Thoracic aorta (tissue), 2 donors: ENCODE measurements around the gene CHD1. TPM values are rescaled to one million over a fixed set of nuclear protein-coding genes. Genes with fewer than 3 reads are reported as not detected.
A peak's percentile ranks its signal among the peaks of the same experiment; 100 is the strongest.

Experiments used
- ATAC-seq: fragments of 150-250 bp; one replicate; pipeline ENCODE4 v1.8.0; 2017; ENCODE audit warnings: low read depth; ENCODE audit not compliant: insufficient number of reproducible peaks, low FRiP score
- DNase-seq: peaks from one replicate; pipeline ENCODE4 v3.0.0-alpha.2; 2020; ENCODE audit warnings: low spot score
- H3K27ac ChIP-seq, 2 donors: fragments of 200-600 bp; sonication (generic); 1 replicate in 1 of 2; 2 replicates in 1 of 2; pipeline ENCODE4 v1.5.1; 2016; ENCODE audit warnings: mild to moderate bottlenecking in 2 of 2, moderate library complexity in 2 of 2
- H3K27me3 ChIP-seq: fragments of 200-600 bp; sonication (generic); replicated peaks from 2 replicates; pipeline ENCODE4 v1.6.0; 2016; ENCODE audit warnings: mild to moderate bottlenecking; ENCODE audit not compliant: insufficient read depth
- H3K36me3 ChIP-seq: fragments of 200-600 bp; sonication (generic); one replicate; pipeline ENCODE4 v1.5.1; 2016
- H3K4me1 ChIP-seq, 2 donors: fragments of 200-600 bp; sonication (generic); 1 replicate in 1 of 2; 2 replicates in 1 of 2; pipeline versions ENCODE4 v1.5.1 to v1.6.0; 2016; ENCODE audit warnings: low read depth in 2 of 2, mild to moderate bottlenecking in 1 of 2; ENCODE audit not compliant: control insufficient read depth in 1 of 2
- H3K4me3 ChIP-seq: fragments of 200-600 bp; sonication (generic); 2 replicates; pipeline ENCODE4 v1.5.1; 2016; ENCODE audit warnings: mild to moderate bottlenecking
- H3K9me3 ChIP-seq: fragments of 200-600 bp; sonication (generic); 2 replicates; pipeline ENCODE4 v1.5.1; 2016
- CTCF ChIP-seq: fragments of 200-600 bp; sonication (generic); IDR thresholded peaks from one replicate; pipeline ENCODE4 v1.5.1; 2019; ENCODE audit warnings: antibody characterized with exemption
- total RNA-seq, 2 donors: library from RNA; depleted of rRNA; stranded (reverse); fragments of >200 nt; gene quantifications; one replicate each; pipeline versions ENCODE4 v1.1.0 to v1.2.3, GENCODE V29; 2016

The CHD1 gene
- total RNA-seq, result 100 to 1,000 TPM in 1 of 2 donors, 10 to 100 TPM in 1; 17.7 to 108 TPM

GRCh38 chr5:98928873-98929709 is at the start of gene CHD1:
Gene CHD1 (minus strand): TSS chr5:98929007. CDS start chr5:98926386, 2,621 bp downstream.
- Histone ChIP-seq H3K27ac (peak within 1 kb of the TSS; percentile 100), H3K9me3 (no peaks in the 10 kb centered on the region), H3K4me1 (peaks cover 16 to 42% of the 10 kb centered on the region in 2 donors), H3K27me3 (no peaks in the 10 kb centered on the region), H3K4me3 (peak within 1 kb of the TSS; percentile 97), H3K36me3 (no peaks in the 10 kb centered on the region)
- DNase-seq (peak; percentile 96), ATAC-seq (peak; percentile 87)
- TF ChIP-seq CTCF, result no peak

- Histone ChIP-seq H3K4me3 (no peak overlapping the region), H3K9me3 (no peaks in the 10 kb centered on the region), H3K27ac (no peak overlapping the region), H3K36me3 (no peaks in the 10 kb centered on the region), H3K27me3 (no peaks in the 10 kb centered on the region), H3K4me1 (no peaks in the 10 kb centered on the region)
- ATAC-seq (no peak), DNase-seq (no peak)
- no peak for TF ChIP-seq CTCF
Observed at GRCh38 chr5:98978528-98978927, 49.7 kb upstream of the CHD1 start.

DNA sequence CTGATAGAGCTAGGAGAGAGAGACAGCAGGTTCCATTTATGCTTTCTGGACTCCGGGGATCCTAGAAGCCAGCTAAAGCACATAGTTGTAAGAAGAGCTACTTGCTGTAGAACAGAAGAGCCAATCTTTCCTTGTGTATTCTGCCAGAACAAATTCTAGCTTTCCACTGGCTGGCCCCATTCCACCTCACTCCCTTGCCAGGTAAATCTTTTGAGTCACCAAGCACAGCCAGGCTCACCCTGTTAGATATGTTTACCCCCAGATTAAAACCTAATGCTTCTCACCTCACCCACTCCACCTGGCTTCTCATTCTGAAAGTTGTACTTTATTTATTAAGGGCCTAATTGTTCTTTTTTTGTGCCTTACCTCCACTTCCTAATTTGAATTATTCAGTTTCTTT is 48.9 kb upstream of the CHD1 start:
- Histone ChIP-seq H3K36me3 (no peaks in the 10 kb centered on the region), H3K27ac (no peak overlapping the region), H3K27me3 (no peaks in the 10 kb centered on the region), H3K9me3 (no peaks in the 10 kb centered on the region), H3K4me1 (no peaks in the 10 kb centered on the region), H3K4me3 (no peak overlapping the region)
- ATAC-seq (no peak), DNase-seq (no peak)
- TF ChIP-seq CTCF, result no peak

DNA sequence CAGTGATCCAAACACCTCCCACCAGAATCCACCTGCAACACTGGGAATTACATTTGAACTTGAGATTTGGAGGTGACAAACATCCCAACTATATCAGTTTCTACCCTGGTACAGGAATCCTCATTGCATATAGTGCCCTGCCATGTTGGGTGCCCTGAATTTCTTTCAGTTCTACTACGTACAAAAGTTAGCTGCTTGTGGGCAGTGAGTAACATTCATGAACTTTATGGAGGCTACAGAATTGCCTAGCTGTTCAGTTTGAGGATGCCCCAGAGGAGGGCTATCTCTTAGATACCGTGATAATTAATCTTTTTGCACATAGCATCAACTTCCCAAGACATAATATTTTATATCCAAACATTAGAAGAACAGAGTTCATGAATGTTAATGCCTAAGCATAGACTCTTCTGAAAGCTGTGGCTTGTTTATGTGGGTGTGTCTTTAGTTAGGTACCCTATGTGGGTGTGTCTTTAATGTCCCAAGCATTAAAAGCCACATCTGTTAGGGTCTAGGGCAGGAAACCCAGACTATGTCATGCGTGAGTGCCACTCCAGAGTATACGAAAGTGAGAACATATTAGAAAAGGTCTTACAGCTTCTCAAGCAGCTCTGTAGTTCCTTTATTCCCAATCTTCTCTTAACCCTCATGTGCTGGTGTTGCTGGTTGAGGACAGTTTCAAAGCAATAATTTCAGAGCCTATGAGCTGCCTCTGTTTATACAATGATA is 47.0 kb upstream of the CHD1 start:
- H3K27ac ChIP-seq, result no peak overlapping the region
- H3K27me3 ChIP-seq, result no peaks in the 10 kb centered on the region
- no peak overlapping the region for H3K4me3 ChIP-seq
- no peak for DNase-seq
- no peak for ATAC-seq
- H3K4me1 ChIP-seq, result no peaks in the 10 kb centered on the region
- H3K36me3 ChIP-seq, result no peaks in the 10 kb centered on the region
- TF ChIP-seq CTCF, result no peak
- H3K9me3 ChIP-seq, result no peaks in the 10 kb centered on the region

DNA sequence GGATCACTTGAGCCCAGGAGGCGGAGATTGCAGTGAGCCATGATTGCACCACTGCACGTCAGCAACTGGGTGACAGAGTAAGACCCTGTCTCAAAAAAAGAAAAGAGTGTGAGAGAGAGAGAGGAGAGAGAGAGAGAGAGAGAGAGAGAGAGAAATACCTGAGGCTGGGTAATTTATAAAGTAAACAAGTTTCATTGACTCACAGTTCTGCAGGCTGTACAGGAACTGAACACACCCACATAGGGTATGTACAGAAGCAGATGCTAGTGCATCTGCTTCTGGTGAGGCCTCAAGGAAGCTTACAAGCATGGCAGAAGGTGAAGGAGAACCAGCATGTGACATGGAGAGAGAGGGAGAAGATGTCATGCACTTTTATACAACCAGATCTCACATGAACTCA is 46.4 kb upstream of the CHD1 start:
- Histone ChIP-seq H3K36me3 (no peaks in the 10 kb centered on the region), H3K27me3 (no peaks in the 10 kb centered on the region), H3K4me1 (no peaks in the 10 kb centered on the region), H3K27ac (no peak overlapping the region), H3K9me3 (no peaks in the 10 kb centered on the region), H3K4me3 (no peak overlapping the region)
- TF ChIP-seq CTCF, result no peak
- no peak for DNase-seq
- no peak for ATAC-seq
